ENCODE measurements around the gene UBE2M. TPM values are rescaled to one million over a fixed set of nuclear protein-coding genes. Genes with fewer than 3 reads are reported as not detected.
"Not testable (repeated sequence)": the region's sequence is repeated elsewhere in the genome, so short reads cannot be mapped to it uniquely, and the experiment has no call there.

Gene UBE2M
- total RNA-seq, 1 donor: 81.6 TPM

DNA sequence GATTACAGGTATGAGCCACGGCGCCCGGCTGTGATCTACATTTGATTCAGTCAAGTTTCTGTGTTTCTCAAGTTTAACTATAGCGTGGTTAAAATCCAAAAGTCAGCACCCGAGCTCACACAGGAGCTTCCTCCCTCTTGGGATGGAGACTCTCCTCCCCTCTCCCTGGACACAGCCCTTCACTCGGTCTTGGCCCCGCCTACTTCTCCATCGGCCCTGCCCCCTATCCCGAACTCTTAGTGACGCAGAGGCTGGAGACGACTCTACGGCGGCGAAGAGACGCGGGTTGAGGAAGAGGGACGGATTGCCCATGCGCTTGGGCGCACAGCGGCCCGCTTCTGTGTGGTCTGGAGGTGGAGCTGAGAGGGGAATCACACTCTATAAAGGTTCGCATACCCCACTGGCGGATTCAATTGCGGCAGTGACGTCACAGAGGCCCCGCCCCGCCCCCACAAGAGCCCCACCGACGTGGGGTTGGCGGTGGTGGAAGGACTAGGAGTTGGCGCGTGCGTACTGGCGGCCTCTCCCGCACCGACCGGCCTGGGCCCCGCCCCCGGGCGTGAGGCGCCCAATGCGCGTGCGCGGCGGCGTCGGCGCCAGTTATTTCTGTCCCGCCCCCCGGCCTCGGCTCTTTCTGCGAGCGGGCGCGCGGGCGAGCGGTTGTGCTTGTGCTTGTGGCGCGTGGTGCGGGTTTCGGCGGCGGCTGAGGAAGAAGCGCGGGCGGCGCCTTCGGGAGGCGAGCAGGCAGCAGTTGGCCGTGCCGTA lies 14.4 kb downstream of the UBE2M start, which contains the start of gene TRIM28:
Gene TRIM28, plus strand, starts transcription at position 239 of the 765 bp plus-strand sequence. CDS start 694 bp downstream, outside the sequence.
- TF ChIP-seq, protein P1, sequence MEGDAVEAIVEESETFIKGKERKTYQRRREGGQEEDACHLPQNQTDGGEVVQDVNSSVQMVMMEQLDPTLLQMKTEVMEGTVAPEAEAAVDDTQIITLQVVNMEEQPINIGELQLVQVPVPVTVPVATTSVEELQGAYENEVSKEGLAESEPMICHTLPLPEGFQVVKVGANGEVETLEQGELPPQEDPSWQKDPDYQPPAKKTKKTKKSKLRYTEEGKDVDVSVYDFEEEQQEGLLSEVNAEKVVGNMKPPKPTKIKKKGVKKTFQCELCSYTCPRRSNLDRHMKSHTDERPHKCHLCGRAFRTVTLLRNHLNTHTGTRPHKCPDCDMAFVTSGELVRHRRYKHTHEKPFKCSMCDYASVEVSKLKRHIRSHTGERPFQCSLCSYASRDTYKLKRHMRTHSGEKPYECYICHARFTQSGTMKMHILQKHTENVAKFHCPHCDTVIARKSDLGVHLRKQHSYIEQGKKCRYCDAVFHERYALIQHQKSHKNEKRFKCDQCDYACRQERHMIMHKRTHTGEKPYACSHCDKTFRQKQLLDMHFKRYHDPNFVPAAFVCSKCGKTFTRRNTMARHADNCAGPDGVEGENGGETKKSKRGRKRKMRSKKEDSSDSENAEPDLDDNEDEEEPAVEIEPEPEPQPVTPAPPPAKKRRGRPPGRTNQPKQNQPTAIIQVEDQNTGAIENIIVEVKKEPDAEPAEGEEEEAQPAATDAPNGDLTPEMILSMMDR (IDR thresholded peaks at IDR 0.05; ENCODE audit: insufficient read depth, low read depth, low read length): no peak
- peak; percentile 99 for DNase-seq (ENCODE audit: low read depth)

DNA sequence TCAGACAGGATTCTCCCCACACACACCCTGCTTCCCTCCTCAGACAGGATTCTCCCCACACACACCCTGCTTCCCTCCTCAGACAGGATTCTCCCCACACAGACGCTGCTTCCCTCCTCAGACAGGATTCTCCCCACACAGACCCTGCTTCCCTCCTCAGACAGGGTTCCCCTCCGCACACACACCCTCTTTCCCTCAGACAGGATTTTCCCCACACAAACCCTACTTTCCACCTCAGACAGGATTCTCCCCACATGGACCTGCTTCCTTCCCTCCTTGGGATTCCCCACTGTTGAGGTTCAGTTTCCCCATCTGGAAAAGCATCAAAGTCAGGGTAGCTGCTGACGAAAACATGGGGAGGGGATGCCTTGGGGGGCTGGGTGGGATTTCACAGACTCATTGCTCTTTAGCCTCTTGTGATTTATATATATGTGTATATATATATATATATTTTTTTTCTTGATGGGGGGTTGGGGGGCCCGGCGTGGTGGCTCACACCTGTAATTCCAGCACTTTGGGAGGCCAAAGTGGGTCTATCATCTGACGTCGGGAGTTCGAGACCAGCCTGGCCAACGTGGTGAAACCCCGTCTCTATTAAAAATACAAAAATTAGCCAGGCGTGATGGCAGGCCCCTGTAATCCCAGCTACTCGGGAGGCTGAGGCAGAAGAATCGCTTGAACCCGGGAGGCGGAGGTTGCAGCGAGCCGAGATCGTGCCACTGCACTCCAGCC lies 15.6 kb downstream of the UBE2M start:
- not testable (repeated sequence) for H3K4me3 ChIP-seq (ENCODE audit: low read depth, low read length); DNase-seq (ENCODE audit: low read depth)

More for the DNA sequence above, 14.4 kb downstream of the UBE2M start, which contains the start of gene TRIM28:
- H3K4me3 ChIP-seq (ENCODE audit: low read depth, low read length): peak within 1 kb of the TSS; percentile 82

DNA sequence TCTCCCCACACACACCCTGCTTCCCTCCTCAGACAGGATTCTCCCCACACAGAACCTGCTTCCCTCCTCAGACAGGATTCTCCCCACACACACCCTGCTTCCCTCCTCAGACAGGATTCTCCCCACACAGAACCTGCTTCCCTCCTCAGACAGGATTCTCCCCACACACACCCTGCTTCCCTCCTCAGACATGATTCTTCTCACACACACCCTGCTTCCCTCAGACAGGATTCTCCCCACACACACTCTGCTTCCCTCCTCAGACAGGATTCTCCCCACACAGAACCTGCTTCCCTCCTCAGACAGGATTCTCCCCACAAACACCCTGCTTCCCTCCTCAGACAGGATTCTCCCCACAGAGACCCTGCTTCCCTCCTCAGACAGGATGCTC lies 19.2 kb downstream of the UBE2M start:
- H3K4me3 ChIP-seq (ENCODE audit: low read depth, low read length); DNase-seq (ENCODE audit: low read depth): not testable (repeated sequence)

DNA sequence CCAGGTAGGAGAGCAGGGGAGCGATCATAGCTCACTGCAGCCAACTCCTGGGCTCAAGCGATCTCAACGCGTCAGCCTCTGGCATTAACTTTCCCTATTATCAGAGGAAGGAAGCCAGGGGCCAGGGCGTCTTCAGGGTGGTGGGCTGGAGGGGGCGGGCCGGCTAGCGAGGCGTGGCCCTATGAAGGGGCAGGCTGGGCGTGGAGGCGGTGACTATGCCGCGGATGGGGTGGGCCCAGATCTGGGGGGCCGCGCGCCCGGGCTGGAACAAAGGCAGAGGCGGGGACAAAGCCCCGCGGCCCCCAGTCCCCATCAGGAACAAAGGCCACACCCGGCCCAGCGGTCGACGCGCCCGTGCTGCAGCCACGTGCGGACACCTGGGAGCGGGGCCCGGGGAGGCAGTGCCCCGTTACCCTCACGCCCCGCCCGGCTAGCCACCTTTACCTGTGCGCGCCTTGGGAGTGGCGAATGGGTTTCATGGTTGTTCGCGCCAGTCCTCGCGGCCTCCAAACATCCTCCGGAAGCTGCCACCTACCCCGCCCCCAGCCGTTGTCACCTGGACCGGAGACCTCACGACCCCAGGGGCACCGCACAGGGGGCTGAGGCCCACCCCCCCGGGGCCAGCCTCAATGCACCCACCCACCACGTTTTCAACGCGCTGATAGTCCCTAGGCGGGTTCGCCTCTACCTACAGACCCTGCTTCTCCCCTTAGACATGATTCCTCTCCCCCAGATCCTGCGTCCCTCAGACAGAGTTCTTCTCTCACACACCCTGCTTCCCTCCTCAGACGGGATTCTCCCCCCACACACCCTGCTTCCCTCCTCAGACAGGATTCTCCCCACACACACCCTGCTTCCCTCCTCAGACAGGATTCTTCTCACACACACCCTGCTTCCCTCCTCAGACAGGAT lies 19.9 kb downstream of the UBE2M start:
- no peak for DNase-seq (ENCODE audit: low read depth)
- TF ChIP-seq, protein P1 (IDR thresholded peaks at IDR 0.05; ENCODE audit: insufficient read depth, low read depth, low read length): no peak
- peak overlapping the region; percentile 34 for H3K4me3 ChIP-seq (ENCODE audit: low read depth, low read length)

DNA sequence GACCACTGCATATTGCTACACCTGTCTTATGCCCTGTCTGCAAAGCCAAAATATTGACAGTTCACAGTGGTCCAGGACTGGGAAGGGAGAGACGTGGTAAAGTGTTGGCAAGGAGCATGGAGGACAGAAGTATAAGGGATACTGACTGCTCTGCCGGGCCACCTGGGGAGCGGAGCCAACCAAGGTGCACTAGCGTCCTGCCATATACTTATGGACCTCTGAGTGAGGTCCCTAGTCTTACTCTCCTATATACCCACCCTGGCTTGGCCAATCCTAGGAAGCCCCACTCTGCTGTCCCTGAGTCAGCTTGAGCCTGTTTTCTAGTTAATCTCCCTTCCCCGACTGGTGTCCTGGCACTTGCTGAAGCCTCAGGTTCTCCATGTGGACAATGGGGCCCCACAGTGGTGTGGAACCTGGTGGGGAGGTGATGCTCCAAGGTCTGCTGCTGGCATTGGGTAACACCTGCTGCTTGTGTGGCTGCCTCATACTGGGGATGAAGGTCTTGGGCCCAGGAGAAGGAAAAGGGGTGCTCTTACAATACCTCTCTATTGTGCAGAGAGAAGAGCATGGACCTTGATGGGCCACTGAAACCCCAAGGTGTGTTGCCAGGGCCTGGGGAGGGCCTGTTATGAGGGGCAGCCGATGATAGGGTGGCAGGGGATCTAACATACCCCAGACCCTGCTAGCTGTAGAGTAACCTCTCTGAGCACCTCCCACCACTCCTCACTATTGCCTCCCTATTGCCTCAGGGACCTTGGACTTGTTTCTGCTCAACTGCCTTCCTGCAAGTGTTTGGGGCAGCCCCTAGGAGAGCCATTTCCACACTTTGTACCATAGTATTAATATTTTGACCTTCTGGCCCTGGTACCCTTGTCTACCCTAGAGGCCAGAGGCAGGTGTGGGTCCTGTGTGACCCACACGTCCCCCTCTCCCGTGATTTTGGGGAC lies 21.3 kb downstream of the UBE2M start:
- no peak for DNase-seq (ENCODE audit: low read depth)
- TF ChIP-seq, protein P1 (IDR thresholded peaks at IDR 0.05; ENCODE audit: insufficient read depth, low read depth, low read length): no peak
- H3K4me3 ChIP-seq (ENCODE audit: low read depth, low read length): no peak overlapping the region

DNA sequence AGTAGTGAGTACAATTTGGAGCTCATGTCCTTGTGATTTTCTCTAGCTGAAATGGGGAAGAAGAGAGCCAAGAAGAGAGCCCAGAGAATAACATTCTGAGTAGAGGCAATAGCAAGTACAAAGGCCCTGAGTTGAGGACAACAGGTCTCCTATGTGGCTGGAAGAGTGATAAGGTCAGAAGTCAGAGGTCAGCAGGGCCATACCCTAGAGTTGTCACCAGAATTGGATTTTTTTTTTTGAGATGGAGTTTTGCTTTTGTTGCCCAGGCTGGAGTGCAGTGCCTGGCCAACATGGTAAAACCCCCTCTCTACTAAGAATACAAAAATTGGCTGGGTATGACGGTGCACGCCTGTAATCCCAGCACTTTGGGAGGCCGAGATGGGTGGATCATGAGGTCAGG lies 22.6 kb downstream of the UBE2M start:
- TF ChIP-seq, protein P1 (IDR thresholded peaks at IDR 0.05; ENCODE audit: insufficient read depth, low read depth, low read length): no peak
- no peak overlapping the region for H3K4me3 ChIP-seq (ENCODE audit: low read depth, low read length)
- DNase-seq (ENCODE audit: low read depth): no peak
